Measurements from ENCODE around the gene BANP.
"Not testable (repeated sequence)": the region's sequence is repeated elsewhere in the genome, so short reads cannot be mapped to it uniquely, and the experiment has no call there.

DNA sequence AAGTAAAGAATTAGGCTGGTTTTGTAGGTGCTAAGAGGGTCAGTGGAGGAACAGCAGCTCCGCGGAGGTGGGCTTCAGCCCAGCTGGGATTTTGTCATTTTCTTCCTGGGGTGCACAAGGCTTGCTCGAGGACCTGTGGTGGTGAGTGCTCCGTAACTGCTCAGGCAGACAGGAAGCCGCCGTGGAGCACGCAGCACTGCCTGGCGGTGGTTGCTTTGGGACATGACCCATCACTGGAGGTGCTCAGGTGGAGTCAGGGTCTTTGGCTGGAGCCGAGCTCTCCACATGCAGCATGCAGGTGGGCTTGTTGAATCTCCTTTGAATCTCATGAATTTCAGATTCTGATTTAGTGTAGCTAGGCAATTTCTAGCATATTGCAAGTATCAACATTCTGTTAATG is 79.7 kb downstream of the BANP start:
- TF ChIP-seq, protein P1, sequence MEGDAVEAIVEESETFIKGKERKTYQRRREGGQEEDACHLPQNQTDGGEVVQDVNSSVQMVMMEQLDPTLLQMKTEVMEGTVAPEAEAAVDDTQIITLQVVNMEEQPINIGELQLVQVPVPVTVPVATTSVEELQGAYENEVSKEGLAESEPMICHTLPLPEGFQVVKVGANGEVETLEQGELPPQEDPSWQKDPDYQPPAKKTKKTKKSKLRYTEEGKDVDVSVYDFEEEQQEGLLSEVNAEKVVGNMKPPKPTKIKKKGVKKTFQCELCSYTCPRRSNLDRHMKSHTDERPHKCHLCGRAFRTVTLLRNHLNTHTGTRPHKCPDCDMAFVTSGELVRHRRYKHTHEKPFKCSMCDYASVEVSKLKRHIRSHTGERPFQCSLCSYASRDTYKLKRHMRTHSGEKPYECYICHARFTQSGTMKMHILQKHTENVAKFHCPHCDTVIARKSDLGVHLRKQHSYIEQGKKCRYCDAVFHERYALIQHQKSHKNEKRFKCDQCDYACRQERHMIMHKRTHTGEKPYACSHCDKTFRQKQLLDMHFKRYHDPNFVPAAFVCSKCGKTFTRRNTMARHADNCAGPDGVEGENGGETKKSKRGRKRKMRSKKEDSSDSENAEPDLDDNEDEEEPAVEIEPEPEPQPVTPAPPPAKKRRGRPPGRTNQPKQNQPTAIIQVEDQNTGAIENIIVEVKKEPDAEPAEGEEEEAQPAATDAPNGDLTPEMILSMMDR (IDR thresholded peaks at IDR 0.05), result not testable (repeated sequence)
- not testable (repeated sequence) for TF ChIP-seq POLR2A (IDR thresholded peaks at IDR 0.05)
